NCI-H146 treated with DMSO at 0.1 percent for 48 hours (cell line): ENCODE data around the gene CUX1.

Experiments used
- DNase-seq: peaks from one replicate; lab custom pipeline; 2025; ENCODE audit not compliant: unreplicated experiment; lab: John Stamatoyannopoulos, UW

CUX1 gene, protein sequence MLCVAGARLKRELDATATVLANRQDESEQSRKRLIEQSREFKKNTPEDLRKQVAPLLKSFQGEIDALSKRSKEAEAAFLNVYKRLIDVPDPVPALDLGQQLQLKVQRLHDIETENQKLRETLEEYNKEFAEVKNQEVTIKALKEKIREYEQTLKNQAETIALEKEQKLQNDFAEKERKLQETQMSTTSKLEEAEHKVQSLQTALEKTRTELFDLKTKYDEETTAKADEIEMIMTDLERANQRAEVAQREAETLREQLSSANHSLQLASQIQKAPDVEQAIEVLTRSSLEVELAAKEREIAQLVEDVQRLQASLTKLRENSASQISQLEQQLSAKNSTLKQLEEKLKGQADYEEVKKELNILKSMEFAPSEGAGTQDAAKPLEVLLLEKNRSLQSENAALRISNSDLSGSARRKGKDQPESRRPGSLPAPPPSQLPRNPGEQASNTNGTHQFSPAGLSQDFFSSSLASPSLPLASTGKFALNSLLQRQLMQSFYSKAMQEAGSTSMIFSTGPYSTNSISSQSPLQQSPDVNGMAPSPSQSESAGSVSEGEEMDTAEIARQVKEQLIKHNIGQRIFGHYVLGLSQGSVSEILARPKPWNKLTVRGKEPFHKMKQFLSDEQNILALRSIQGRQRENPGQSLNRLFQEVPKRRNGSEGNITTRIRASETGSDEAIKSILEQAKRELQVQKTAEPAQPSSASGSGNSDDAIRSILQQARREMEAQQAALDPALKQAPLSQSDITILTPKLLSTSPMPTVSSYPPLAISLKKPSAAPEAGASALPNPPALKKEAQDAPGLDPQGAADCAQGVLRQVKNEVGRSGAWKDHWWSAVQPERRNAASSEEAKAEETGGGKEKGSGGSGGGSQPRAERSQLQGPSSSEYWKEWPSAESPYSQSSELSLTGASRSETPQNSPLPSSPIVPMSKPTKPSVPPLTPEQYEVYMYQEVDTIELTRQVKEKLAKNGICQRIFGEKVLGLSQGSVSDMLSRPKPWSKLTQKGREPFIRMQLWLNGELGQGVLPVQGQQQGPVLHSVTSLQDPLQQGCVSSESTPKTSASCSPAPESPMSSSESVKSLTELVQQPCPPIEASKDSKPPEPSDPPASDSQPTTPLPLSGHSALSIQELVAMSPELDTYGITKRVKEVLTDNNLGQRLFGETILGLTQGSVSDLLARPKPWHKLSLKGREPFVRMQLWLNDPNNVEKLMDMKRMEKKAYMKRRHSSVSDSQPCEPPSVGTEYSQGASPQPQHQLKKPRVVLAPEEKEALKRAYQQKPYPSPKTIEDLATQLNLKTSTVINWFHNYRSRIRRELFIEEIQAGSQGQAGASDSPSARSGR (N-terminal part only)

DNA sequence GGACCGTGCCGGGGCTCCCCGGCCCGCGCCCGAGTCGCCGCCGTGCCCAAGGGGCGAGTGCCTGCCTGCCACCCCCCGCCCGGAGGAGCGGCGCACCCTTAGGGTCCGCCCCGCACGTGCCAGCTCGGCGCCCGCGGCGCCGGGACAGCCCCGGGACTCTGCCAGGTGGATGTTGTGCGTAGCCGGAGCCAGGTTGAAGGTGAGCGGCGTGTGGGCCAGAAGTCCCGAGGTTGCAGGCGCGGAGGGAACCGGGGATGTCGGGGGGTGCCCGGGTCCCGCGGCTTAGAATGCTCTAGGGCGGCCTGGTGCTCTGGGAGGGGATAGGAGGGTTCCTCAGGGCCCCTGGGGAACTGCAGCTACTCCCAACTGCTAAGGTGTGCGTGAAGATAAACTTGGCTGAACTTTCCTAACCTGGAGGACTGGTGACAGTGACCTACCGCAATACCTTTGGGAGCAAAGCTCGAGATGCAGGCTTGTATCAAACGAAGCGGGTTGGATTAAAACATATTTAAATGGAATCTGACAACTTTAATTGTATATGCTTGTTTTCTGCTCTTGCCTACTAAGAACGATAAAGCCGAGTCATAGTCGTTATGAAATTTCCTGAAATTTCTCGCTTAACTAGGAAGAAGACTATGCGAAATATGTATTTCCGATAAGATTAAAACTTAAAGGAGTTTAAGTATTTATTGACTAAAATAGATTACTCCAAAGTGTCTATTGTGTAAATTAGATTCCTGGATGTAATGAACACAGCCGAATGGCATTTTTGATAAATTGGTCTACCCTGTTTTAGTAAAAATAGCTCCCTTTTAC lies at the start of gene CUX1:
TSS of gene CUX1 (plus strand) at position 156 of the 816 bp plus-strand sequence. CDS start at position 170, 14 bp downstream.
- no peak for DNase-seq

- no peak for DNase-seq
These were observed 49.1 kb upstream of the CUX1 start for GRCh38 chr7:101768280-101768679.

GRCh38 chr7:101770466-101770865 lies 47.0 kb upstream of the CUX1 start:
- no peak for DNase-seq

GRCh38 chr7:101772508-101773211 lies 44.8 kb upstream of the CUX1 start:
- DNase-seq: no peak

- no peak for DNase-seq
These were observed 42.2 kb upstream of the CUX1 start for GRCh38 chr7:101775181-101775580.

DNA sequence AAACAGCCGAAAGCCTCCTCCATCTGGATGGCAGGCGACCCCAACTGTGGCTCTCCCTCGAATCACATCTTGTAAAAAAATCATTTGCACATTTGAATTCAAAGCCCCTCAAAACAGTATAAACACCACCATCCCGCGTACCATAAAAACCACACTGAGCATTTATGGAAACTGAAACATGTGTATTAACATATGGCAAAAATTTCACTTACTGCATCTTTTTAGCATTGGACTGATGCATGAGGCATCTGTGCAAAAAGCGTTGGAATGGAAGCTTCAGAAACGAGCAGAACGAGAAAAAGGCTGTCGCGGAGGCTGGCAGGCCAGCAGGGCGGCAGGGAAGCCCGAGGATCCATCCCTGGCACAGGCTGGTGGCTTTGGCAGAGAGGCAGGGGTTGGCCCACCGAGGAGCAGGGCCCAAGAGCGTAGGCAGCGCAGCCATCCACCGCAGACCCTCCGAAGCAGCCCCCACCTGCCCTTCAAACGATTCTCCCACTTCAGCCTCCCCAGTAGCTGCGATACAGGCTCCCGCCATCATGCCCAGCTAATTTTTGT lies 39.3 kb upstream of the CUX1 start:
- no peak for DNase-seq

GRCh38 chr7:101779267-101779666 lies 38.2 kb upstream of the CUX1 start:
- no peak for DNase-seq

- no peak for DNase-seq
These were observed 37.1 kb upstream of the CUX1 start for GRCh38 chr7:101780281-101780680.

DNA sequence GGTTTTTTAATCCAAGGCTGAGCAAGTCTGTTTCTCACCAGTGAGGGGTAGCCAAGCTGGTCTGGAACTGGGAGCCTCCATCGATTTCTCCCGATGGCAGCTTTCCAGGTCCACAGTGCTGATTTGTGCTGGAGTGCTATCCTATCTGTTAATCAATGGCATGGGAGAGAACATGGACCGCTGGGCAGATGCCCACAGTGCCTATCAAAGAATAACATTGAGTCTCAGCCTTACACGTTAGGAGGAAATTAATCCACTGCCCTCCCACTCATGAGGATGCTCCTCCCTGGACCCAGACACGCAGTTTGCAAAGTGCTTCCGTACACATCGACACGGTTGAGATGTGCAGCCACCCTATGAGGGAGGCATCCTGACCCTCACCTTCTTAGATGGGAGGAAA lies 36.0 kb upstream of the CUX1 start:
- no peak for DNase-seq

- no peak for DNase-seq
These were observed 35.0 kb upstream of the CUX1 start for GRCh38 chr7:101782476-101782875.

GRCh38 chr7:101782896-101783295 lies 34.5 kb upstream of the CUX1 start:
- DNase-seq: no peak

- no peak for DNase-seq
These were observed 33.8 kb upstream of the CUX1 start for GRCh38 chr7:101783381-101784181.

DNA sequence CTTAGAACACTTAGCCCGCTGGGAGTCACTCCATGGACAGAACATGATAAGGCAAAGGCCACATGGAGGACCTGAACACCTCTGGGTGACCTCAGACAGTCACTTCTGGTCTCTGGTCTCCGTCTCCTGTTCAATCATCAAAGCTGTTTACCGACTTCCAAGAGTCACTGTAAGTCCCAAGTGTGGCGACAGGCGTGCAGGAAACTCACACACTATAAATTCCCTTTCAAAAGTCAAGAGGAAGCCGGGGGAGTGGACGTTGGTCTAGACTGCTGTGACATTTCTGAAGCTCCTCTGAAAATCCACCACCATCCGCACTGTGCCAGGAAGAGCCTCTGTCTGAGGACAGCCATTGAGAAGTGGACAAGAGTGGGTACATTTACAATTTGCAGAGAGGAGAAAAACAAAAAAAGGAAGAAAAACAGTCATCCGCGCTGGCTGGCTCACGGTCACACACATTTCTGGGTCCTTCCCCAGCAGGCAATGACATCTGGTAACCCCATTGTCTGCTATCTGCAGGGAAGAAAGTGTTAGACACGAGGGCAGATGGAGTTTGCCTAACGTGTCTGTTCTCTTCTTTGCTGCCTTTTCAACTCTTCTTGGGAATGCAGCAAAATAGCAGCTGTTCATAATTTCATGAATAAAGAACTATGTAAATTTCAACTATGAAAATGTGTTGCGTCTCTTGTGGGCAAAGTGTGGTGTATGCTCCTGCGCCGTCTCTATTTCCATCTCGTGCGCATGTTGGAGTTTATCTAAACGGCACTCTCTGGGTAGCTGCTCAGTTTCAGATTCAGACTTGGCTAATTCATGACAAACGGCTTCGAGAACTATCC lies 32.9 kb upstream of the CUX1 start:
- DNase-seq: no peak

GRCh38 chr7:101787864-101788263 lies 29.6 kb upstream of the CUX1 start:
- DNase-seq: no peak

- no peak for DNase-seq
These were observed 28.9 kb upstream of the CUX1 start for GRCh38 chr7:101788517-101788916.

- no peak for DNase-seq
These were observed 26.7 kb upstream of the CUX1 start for GRCh38 chr7:101790566-101791293.
